Measurements from ENCODE around the gene NKAPL.

Gene NKAPL

GRCh38 chr6:28277746-28278145 lies 18.6 kb downstream of the NKAPL start:
- DNase-seq (ENCODE audit: extremely low read depth, insufficient read length) = no peak
- H3K4me3 ChIP-seq (replicated peaks; ENCODE audit: low read depth, low read length) = no peak overlapping the region
- H3K27me3 ChIP-seq (replicated peaks; ENCODE audit: control insufficient read depth, insufficient read depth, low read length) = no peaks in the 10 kb centered on the region
- TF ChIP-seq CTCF (IDR thresholded peaks at IDR 0.05; ENCODE audit: insufficient read depth, low read length, poor library complexity, severe bottlenecking) = no peak
- H3K36me3 ChIP-seq (ENCODE audit: control insufficient read depth, insufficient read depth, low read length) = no peaks in the 10 kb centered on the region; the same call in 1 of the 2 replicates

- DNase-seq (ENCODE audit: extremely low read depth, insufficient read length) = no peak
- no peak for TF ChIP-seq CTCF (IDR thresholded peaks at IDR 0.05; ENCODE audit: insufficient read depth, low read length, poor library complexity, severe bottlenecking)
- Histone ChIP-seq H3K4me3 (replicated peaks; ENCODE audit: low read depth, low read length) (peak overlapping the region; percentile 62), H3K36me3 (ENCODE audit: control insufficient read depth, insufficient read depth, low read length) (no peaks in the 10 kb centered on the region; the same call in none of the 2 replicates), H3K27me3 (replicated peaks; ENCODE audit: control insufficient read depth, insufficient read depth, low read length) (no peaks in the 10 kb centered on the region)
Measured at GRCh38 chr6:28280595-28281287, 21.6 kb downstream of the NKAPL start.

GRCh38 chr6:28281288-28282064 lies 22.4 kb downstream of the NKAPL start, which contains the start of gene PGBD1:
PGBD1 (plus strand) TSS chr6:28281572; CDS start chr6:28283814, 2,242 bp downstream.
- TF ChIP-seq CTCF (IDR thresholded peaks at IDR 0.05; ENCODE audit: insufficient read depth, low read length, poor library complexity, severe bottlenecking) = no peak
- Histone ChIP-seq H3K4me3 (replicated peaks; ENCODE audit: low read depth, low read length) (peak within 1 kb of the TSS; percentile 62), H3K36me3 (ENCODE audit: control insufficient read depth, insufficient read depth, low read length) (no peaks in the 10 kb centered on the region; the same call in 1 of the 2 replicates), H3K27me3 (replicated peaks; ENCODE audit: control insufficient read depth, insufficient read depth, low read length) (no peaks in the 10 kb centered on the region)
- peak; percentile 77 for DNase-seq (ENCODE audit: extremely low read depth, insufficient read length)

GRCh38 chr6:28282926-28283325 lies 23.8 kb downstream of the NKAPL start:
- DNase-seq (ENCODE audit: extremely low read depth, insufficient read length) = no peak
- no peak for TF ChIP-seq CTCF (IDR thresholded peaks at IDR 0.05; ENCODE audit: insufficient read depth, low read length, poor library complexity, severe bottlenecking)
- H3K4me3 ChIP-seq (replicated peaks; ENCODE audit: low read depth, low read length) = no peak overlapping the region
- H3K36me3 ChIP-seq (ENCODE audit: control insufficient read depth, insufficient read depth, low read length) = no peaks in the 10 kb centered on the region; the same call in none of the 2 replicates
- H3K27me3 ChIP-seq (replicated peaks; ENCODE audit: control insufficient read depth, insufficient read depth, low read length) = no peaks in the 10 kb centered on the region

GRCh38 chr6:28291573-28291972 lies 32.5 kb downstream of the NKAPL start:
- H3K36me3 ChIP-seq (ENCODE audit: control insufficient read depth, insufficient read depth, low read length) = no peaks in the 10 kb centered on the region; the same call in 1 of the 2 replicates
- no peak for DNase-seq (ENCODE audit: extremely low read depth, insufficient read length)
- H3K27me3 ChIP-seq (replicated peaks; ENCODE audit: control insufficient read depth, insufficient read depth, low read length) = no peaks in the 10 kb centered on the region
- H3K4me3 ChIP-seq (replicated peaks; ENCODE audit: low read depth, low read length) = no peak overlapping the region
- no peak for TF ChIP-seq CTCF (IDR thresholded peaks at IDR 0.05; ENCODE audit: insufficient read depth, low read length, poor library complexity, severe bottlenecking)

Data from GM06990 (cell line).